Measurements from ENCODE around the gene KCNE2. TPM values are rescaled to one million over a fixed set of nuclear protein-coding genes. Genes with fewer than 3 reads are reported as not detected.
A peak's percentile ranks its signal among the peaks of the same experiment; 100 is the strongest.

The KCNE2 gene, protein sequence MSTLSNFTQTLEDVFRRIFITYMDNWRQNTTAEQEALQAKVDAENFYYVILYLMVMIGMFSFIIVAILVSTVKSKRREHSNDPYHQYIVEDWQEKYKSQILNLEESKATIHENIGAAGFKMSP
- total RNA-seq (2014; rRNA removed; shearing (Covaris generic)), result 0.10 TPM in 1 of 2 replicates, not detected in the other

DNA sequence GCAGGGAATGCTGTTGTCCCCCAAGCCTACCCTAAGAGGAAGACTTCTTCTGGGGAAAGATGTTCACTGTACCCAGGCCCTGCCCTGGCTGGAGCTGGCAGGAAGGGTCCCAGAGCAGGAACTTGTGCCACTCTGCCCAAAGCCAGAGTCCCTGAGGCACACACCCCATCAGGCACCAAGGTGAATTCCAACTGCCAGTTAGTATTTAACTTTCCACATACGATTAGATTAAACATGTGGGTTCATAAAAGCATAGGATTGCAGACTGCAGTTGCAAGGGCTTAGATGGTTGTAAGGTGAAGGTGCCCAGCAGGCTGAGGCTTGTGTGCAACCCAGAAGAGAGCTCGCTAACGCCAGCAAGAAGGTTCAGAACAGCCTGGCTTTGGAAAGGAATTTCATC, at the start of gene KCNE2:
Gene KCNE2, plus strand, starts transcription at position 274 of the 400 bp plus-strand sequence. CDS start 6,473 bp downstream, outside the sequence.
- no peak for DNase-seq (ENCODE audit: low read depth)

DNA sequence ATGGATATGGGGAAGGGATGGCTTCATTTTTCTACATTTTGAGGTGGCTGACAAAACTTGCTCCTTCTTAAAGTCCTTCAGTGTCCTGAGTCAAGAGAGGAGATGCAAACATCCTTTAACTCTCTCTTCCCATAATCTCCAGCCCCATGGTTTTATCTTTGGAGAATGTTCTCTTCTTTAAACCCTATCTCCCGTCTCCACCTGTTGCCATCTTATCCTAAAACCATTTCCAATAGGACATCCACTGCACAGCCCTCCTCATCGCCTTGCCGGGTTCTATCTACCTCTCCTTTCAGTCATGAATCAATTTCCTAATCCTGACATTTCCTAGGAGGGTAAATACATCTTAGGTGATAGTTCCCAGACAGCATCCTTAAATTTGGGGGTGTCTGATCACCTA, 44.2 kb upstream of the KCNE2 start:
- no peak for DNase-seq (ENCODE audit: low read depth)

DNA sequence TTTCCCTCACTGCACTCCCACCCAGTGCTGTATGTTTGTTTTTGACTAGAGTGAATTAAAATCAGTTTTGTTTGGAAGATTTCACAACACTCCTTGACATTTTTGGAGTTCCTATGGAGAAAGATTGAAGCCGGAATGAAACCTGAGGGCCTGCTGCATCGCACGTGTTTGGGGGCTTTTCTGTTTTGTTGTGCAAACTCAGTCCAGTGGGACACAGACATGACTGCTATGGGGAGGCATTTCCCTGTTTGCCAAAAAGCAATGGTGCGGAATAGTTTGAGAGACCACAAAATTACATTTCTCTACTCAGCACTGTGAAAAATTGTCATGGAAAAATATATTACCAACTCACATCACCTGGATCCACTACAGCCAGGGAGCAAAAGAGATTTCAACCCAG, 43.8 kb upstream of the KCNE2 start:
- DNase-seq (ENCODE audit: low read depth), result no peak

DNA sequence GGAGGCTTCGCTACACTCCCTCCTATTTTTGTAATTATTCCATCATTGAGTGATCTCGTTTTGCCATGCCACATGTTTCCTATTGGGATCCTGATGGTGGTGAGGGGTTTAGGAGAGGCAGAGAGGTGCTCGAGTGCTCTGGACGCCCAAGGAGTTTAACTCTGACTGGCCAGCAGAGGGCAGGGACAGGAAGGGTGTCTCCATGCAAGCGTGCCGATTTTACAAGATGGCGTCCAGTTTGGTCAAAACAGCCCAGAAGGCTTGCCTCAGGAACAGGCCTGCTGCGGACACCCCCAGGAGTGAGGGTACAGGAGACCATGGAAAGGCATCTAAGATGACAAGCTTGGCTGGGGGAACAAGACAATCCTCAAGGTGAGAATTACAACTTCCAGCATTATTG, 33.8 kb upstream of the KCNE2 start:
- DNase-seq (ENCODE audit: low read depth), result no peak

DNA sequence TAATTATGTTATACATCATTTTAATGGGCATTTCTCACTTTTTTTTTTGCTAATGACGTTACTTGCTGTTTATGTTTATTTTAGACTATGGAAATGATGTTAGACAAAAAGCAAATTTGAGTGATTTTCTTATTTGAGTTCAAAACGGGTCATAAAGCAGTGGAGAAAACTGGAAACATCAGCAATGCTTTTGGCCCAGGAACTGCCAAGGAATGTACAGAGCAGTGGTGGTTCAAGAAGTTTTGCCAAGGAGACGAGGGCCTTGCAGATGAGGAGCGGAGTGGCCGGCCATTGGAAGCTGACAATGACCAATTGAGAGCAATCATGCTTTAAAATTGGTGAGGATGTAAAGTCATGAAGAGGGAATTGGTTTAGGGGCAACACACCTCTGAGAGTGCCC, 32.1 kb upstream of the KCNE2 start:
- no peak for DNase-seq (ENCODE audit: low read depth)

DNA sequence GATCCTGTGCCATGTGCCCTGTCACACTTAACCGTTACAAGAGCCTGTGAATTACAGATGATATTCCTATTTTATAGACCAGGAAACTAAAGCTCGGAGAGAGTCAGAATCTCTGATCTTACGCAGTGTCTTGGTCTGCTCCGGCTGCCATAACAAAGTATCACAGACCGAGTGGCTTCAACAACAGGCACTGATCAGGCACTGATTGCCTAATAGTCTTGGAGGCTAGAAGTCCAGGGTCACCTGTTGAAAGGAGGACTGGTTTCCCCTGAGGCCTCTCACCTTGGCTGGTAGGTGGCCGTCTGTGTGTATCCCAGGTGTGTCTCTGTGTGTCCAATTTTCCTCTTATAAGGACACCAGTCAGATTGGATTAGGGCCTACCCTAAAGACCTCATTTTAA, 31.5 kb upstream of the KCNE2 start:
- no peak for DNase-seq (ENCODE audit: low read depth)

DNA sequence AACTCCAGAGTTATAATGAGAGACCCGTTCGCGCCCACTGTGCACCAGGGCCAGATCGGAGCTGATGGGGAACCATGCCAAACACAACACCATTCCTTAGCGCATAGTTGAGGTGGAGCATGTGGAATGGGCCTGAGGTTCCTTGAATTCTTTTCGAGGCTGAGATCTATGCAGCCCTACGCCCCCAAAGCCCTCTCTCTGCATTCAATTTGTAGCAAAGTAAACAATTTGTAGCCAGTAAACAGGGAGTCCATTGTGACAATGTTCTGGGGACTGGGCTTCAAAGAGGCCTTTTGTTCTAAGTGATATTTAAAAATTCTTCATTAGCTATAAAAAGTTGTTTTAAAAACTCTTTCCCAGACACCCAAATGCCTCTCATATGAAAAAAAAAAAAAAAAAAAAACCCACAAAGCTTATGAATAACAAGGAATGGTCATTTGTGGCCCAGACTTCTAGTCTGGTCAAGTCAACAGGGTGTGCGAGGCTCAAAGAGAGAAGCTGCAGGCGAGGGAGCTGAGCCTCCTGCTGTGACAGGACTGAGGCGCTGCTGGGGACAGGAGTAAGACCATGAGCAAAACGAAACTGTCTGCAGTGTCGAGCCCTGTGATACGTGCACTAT, 30.6 kb upstream of the KCNE2 start:
- DNase-seq (ENCODE audit: low read depth), result peak; percentile 72

DNA sequence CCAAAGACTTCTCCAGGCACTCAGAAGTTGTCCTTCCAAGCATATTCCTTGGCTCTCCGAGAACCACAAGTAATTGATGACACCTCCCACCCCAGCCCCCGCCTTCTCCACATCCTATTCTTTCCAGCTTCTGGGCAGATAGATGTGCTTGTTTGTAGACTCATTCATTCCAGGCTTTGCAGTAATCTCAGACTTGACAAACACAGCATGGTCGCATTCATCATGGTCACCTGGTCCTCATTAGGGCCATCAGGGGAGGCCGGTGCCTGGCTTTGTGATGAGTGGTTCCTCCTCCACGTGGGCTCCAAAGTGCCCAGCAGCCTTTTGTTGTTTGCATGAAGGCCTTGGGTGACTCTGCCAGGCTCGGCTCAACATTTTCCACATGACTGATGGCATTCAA, 28.5 kb upstream of the KCNE2 start:
- DNase-seq (ENCODE audit: low read depth), result peak; percentile 24

DNA sequence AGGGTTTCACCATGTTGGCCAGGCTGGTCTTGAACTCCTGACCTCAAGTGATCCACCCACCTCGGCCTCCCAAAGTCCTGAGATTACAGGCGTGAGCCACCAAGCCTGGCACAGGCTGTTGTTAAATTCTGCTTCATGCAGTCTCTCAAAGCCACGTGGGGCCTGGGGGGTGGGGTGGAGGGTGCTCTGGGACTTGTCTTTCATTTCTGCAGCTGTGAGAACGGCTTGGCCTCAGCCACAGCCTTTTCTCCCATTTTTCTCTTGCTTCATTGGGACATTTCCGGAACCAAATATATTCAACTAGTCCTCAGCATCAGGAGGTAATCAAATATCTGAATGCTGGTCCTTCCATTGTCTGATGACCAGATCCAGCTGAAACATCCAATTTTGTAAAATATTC, 27.6 kb upstream of the KCNE2 start:
- DNase-seq (ENCODE audit: low read depth), result no peak

DNA sequence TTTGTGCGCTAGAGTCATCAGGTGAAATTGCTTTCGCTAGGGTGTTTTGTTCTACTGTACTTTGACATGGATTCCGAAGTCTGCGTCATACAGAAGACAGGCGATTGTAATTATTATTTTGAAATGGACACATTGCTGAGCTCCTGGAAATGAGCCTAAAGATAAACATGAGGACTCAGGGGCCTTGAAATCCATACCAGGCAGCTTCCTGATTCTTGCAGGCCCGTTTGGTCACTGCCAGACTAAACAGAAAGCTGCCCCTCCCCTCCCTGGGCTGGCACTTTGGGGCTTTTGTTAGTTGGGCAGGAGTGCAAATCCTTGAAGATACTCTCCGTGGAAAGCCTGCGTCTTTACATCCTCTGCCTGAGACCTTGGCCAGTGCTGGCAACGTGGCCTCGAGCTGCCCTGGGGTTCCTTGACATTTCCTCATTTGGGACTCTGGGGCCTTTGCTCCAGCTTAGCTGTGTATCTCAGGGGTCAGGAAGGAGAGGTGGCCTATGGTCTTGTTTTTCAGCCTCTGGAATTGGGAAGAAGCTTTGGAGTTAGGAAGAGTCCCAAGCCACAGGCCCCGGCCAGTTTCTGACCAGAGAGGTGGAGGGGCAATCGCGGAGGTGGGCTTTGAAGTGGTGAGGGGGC, 26.9 kb upstream of the KCNE2 start:
- no peak for DNase-seq (ENCODE audit: low read depth)

DNA sequence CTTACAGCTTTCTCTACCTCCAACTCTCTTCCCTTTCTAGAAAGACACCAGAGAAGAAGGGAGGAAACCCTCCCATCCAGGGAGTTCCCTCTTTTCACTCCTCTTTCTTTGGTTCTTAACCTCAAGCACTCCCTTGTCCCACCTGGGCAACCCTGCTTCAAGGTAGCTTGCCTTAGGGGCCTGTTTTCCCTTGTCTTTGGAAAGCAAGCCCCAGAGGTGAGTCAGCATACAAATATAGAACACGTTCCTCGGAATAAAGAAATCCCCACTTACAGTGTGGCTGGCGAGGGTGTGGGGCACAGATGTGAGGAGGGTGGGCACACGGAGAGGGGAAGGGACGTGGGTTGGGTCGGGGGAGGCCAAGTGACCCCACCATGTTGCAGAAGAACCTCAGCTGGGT, 26.1 kb upstream of the KCNE2 start:
- no peak for DNase-seq (ENCODE audit: low read depth)

DNA sequence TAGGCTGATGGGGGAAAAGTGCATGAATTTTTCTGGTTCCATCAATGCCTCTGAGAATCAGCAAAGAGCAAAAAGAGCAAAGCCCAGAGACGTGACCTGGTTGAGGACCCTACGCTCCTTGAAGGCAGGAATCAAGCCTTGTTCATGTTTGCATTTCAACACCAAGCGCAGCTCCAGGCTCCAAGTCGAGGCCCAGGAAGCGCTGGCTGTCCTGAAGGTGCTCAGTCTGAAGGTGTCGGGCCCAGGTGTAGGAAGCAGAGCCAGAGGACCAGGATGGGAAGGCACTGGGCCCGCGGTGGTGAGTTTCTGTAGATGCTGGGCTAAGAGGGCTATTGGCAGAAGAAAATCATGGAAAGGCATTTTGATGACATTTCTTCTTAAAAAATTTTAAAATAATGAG, 25.6 kb upstream of the KCNE2 start:
- no peak for DNase-seq (ENCODE audit: low read depth)

DNA sequence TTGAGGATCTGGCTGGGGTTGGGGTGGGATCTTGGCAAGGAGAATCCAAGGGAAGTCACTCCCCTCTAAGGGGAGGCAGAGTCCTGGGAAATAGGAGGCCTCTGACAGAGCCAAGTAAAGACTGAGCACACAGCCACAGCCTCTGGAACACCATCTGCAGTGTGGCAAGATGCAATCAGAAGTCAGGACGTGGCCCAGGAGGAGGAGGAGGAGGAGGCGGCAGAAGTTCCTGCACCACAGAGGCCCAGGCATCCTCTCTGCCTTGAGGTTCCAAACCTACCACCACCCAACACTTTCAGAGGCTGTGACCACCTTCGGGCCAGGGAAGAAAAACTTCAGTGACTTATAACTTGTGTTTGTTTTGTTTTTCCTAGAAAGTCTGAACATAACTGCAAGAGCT, 23.7 kb upstream of the KCNE2 start:
- no peak for DNase-seq (ENCODE audit: low read depth)

DNA sequence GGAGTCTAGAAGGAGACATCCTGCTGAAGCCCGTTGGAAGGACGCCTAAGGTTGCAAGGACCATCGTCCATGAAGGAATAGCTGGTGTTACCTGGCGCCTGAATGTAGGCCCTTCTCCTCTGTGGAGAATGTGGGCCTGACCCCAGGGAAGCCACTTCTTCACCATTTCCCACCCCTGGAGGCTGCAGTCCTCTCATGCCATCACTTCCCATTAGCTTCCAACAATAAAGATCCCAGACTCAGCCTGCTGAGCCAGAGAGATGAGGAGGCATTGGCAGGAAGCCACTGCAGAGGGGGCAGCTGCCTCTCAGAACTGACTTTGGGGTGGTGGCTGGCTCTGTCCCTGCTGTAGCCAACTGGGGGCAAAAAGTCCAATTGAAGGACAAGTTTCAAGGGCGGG, 21.3 kb upstream of the KCNE2 start:
- DNase-seq (ENCODE audit: low read depth), result no peak

DNA sequence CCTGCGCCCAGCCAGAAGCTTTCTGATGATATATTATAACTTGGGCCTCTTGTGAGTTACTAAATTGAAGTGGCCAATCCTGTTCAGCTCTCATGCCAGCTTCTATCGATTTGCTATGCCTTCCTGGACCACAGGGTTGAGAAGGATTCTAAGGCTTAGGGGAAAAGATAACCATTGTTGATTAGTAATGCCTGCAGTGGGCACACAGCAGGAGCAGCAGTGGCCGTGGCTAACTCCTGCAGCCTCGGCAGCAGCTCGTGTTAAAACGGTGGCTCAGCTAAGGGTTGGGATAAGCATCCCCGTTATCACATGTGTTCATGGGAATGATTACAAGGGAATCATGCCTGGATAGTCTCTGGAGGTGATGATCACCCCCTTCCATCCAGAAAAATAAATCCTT, 20.5 kb upstream of the KCNE2 start:
- DNase-seq (ENCODE audit: low read depth), result no peak

DNA sequence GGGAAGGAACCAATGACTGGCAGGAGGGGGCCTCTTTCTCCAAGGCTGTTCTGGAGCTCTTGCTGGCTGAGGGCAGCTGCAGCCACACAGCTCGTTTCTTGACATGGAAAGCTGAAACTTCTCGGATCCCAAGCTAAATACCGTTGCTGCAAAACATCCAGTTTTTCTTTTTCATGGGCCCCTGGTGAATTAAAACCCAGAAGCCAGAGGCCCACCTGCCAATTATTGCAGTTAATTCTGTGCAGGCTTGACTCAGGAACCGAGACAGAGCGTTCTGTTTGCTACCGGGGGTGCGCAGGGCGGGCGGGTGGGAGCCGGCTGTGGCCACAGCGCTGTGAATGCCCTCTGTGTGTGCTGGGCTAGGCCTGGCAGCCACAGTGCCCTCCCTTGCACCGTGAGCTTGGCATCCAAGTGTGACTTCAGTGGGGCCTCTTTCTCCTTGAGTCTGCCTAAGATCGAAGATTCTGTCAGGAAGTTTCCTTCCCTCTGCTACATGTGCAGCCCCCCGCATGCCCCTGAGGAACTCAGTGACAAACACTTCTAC, 19.9 kb upstream of the KCNE2 start:
- DNase-seq (ENCODE audit: low read depth), result no peak

DNA sequence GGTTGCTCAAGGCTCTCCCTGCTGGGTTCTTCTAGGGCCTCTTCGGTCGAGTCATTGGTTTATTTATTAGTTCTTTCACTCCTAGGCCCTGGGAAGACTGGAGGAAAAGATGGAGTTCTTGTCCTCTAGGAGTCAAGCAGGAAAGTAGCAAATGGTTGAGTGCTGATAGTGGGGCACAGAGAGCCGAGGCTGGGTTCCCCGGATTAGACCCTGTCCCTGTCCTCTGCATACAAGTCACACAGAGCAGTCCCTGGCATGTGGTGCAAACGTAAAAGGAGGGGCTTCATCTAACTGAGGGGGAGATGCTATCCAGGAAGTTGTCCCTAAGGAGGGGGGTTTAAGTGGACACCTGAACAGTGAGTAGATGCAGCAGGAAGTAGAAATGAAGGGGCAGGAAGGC, 19.2 kb upstream of the KCNE2 start:
- no peak for DNase-seq (ENCODE audit: low read depth)

DNA sequence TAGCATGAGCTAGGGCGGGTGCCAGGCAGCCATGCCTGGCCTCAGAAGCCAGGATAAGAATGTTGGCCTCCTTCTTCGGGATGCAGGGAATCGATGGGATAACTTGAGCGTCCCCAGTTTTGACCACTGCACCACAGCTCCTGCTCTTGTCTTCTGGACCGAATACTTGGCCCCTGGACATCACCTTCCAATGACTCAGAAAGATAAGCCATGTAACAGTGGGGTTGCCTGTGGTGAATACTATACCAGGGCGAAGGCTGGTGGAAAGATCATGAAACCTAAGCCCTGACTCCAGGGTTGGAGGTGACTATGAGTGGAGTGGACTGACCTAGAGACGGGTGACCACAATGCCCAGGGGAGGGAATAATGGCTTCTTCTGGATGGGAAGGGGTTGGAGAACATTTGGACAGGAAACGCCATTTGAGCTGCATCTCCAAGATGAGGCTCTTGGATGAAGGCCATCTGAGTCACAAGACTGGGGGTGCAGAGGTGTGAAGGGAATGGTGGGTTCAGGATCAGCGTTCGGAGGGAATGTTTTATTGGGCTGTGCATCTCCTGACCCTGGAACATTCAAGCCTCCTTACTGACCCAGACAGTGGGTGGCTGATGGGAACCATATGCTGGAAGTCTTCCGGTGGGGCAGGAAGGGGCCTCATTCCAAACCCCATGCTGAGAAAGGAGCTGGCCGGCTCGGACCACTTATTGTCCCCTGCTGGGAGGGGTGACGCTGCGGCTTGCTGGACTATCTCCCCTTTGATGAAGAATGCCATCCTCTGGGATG, 18.5 kb upstream of the KCNE2 start:
- DNase-seq (ENCODE audit: low read depth), result peak; percentile 9

DNA sequence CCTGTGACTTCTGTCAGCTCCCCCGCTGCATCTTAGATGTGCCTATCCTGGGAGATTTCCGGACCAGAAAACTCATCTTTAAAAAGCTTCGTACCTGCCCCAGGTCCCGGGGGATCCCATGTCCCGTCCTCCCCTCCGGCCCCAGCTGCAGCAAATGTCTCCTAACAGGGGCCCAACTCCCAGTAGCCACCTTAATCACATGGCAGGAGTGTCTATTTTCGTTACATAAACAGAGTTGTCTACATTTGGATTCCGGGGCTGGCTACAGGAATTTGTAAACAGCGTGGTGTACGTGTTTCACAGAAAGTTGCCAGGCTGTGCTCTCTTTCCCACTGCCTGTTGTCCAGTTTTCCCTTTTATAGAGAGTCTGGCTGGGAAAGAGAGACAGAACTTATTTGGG, 17.9 kb upstream of the KCNE2 start:
- no peak for DNase-seq (ENCODE audit: low read depth)

DNA sequence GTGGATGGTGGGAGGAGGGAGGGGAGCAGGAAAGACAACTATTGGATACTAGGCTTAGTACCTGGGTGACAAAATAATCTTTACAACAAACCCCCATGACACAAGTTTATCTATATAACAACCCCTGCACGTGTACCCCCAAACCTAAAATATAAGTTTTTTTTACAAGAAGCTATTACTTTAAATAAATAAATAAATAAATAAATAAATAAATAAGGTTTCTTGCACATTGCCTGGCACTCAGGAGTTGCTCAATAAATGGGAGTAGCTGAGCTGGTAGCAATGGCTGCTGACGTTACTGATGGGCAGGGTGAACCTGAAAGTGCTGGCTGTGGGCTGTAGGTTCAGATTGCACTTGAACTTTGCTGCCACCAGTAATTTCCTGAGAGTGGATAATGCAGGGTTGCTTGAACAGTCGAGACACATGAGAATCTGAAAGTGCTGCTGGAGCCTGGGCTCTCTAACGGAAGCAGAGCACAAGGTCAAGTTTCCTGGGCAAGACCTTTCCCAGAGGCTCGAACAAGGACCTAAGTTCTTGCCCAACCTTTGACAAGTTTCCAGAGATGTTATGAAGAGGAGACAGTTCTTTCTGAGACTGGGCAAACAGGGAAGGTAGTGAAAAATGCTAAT, 14.8 kb upstream of the KCNE2 start:
- no peak for DNase-seq (ENCODE audit: low read depth)

DNA sequence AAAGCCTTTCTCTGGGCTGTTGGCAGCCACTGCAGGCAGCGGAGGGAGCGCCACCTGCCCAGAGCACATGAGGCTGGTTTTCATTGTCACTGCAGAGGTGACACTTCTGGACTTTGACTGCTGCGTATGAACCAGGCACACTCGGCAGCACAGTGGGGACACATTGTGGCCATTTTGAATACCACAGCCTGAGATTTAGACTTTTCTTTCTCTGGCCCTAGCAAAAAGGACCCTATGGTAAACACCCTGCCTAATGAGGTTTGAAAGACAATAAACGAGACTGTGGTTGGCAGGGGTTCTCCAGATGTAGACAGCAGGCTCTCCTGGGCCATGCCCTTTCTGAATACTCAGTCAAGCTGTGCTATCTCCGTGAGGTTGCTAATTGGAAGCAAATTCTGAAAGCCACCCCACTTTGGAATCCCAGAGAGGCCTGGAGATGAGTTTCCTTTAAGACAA, 12.0 kb upstream of the KCNE2 start:
- peak; percentile 57 for DNase-seq (ENCODE audit: low read depth)

DNA sequence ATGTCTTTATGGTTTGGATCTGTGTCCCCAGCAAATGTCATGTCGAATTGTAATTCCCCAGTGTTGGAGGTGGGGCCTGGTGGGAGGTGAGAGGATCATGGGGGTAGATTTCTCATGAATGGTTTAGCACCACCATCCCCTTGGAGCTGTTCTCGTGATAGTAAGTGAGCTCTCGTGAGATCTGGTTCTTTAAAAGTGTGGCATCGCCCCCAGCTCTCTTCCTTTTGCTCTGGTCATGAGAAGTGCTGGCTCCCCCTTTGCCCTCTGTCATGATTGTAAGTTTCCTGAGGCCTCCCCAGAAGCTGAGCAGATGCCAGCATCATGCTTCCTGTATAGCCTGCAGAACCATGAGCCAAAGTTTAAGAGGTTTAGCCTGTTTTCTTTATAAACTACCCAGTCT, 11.2 kb upstream of the KCNE2 start:
- DNase-seq (ENCODE audit: low read depth), result no peak
